GM12891 (cell line): ENCODE results near the gene NR6A1.

Experiments used
- DNase-seq: peaks from one replicate; pipeline ENCODE4 v3.0.0; 2011; ENCODE audit warnings: low spot score; ENCODE audit not compliant: insufficient read length
- FAIRE-seq: peaks from 2 replicates; lab custom pipeline; 2011; peaks lifted over from hg19 to GRCh38; lab: Jason Lieb, UNC
- PAX5 ChIP-seq: IDR thresholded peaks from 2 replicates; pipeline ENCODE4 v1.6.1; 2011; ENCODE audit warnings: low read length, moderate library complexity, mild to moderate bottlenecking; ENCODE audit not compliant: insufficient read depth, severe bottlenecking
- POLR2A ChIP-seq: IDR thresholded peaks from 2 replicates; pipeline ENCODE4 v1.6.1; 2011; ENCODE audit warnings: low read depth, low read length, control low read depth
- POLR2AphosphoS5 ChIP-seq: IDR thresholded peaks from 2 replicates; pipeline ENCODE4 v1.6.1; 2011; ENCODE audit warnings: low read depth, low read length, control low read depth
- POU2F2 ChIP-seq: IDR thresholded peaks from 2 replicates; pipeline ENCODE4 v1.6.1; 2011; ENCODE audit warnings: low read depth, mild to moderate bottlenecking, control low read depth, low read length, moderate library complexity
- SPI1 ChIP-seq: IDR thresholded peaks from 2 replicates; pipeline ENCODE4 v1.6.1; 2011; ENCODE audit warnings: low read depth, low read length, control low read depth
- TAF1 ChIP-seq: IDR thresholded peaks from 2 replicates; pipeline ENCODE4 v1.6.1; 2011; ENCODE audit warnings: low read depth, low read length, control low read depth

The NR6A1 gene

GRCh38 chr9:124696101-124696500 is 75.0 kb downstream of the NR6A1 start:
- FAIRE-seq (no peak), DNase-seq (no peak)
- TF ChIP-seq TAF1 (no peak), SPI1 (no peak), PAX5 (no peak), POU2F2 (no peak), POLR2A (no peak), POLR2AphosphoS5 (no peak)

DNA sequence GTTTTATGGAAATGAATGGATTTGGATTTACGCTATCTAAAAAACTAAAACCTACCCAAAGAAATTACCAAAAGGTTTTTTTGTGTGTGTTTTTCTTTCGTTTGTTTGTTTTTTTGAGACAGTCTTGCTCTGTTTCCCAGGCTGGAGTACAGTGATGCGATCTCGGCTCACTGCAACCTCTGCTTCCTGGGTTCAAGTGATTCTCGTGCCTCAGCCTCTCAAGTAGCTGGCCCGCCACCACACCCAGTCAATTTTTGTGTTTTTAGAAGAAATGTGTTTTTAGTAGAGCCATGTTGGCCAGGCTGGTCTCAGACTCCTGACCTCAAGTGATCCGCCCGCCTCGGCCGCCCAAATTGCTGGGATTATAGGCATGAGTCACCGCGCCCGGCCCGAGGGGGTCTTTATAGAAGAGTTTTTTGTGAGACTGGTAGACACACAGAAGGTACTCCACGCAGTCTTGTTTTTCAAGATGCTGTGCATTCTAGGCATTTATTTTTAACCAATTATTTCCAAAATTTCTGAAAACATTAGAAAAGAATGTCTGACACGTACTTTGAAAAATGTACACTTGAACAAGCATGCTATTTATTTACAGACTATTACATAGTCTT is 75.7 kb downstream of the NR6A1 start:
- DNase-seq (no peak), FAIRE-seq (no peak)
- TF ChIP-seq PAX5 (no peak), POLR2A (no peak), SPI1 (no peak), TAF1 (no peak), POU2F2 (no peak), POLR2AphosphoS5 (no peak)

GRCh38 chr9:124694414-124695279 is 76.5 kb downstream of the NR6A1 start:
- DNase-seq = no peak
- no peak for FAIRE-seq
- TF ChIP-seq PAX5 (no peak), TAF1 (no peak), SPI1 (no peak), POLR2A (no peak), POLR2AphosphoS5 (no peak), POU2F2 (no peak)

DNA sequence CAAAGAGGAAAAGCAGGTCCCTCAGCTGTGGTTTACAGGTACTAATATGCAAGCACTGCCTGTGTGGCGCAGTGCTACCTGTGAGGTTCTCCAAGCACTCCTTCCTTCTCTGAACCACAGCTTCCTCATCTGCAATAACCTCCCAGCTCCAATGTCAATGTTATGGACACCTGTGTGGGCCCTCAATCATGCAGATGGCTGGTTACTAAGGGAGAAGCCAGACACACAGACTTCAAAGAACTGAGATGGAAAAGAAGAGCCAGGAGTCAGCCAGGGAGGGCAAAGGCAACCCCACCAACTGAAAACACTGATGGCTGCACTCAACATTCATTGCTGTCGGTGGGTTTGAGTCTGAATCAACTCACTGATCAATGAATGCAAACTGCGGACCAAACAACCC is 77.7 kb downstream of the NR6A1 start:
- TF ChIP-seq TAF1 = no peak
- FAIRE-seq (no peak), DNase-seq (no peak)

DNA sequence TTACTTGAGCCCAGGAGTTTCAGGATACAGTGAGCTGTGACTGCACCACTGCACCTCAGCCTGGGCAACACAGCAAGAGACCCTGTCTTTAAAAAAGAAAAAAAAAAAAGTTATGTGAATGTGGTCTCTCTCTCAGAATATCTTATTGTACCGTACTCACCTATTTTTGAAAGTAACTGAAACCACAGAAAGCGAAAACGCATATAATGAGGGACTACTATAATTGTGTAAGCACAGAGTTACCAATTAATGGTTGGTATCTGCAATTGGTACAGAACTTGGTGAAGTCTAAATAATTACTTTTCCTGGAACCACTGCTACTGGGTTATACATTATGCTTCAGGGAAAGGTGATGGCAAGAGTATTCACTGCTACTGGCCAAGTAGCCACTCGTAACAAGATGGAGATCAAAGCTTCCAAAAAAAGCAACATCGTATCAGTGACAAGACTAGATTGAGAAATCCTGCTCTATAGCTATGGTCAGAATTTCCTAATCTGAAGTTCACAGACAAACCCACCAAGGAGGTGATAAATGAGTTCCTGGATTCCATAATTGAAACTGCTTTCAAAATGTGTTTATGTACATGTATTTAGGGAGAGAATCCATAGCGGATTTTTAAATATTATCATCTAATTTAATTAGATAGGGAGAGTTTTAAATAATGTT is 82.7 kb downstream of the NR6A1 start:
- TF ChIP-seq PAX5 = no peak
- TF ChIP-seq POU2F2 = no peak
- no peak for TF ChIP-seq SPI1
- TF ChIP-seq TAF1 = no peak
- TF ChIP-seq POLR2AphosphoS5 = no peak
- TF ChIP-seq POLR2A = no peak
- FAIRE-seq (peak; percentile 20), DNase-seq (no peak)

- no peak for TF ChIP-seq TAF1
- TF ChIP-seq POLR2AphosphoS5 = no peak
- TF ChIP-seq SPI1 = no peak
- no peak for TF ChIP-seq POLR2A
- DNase-seq = no peak
- FAIRE-seq = no peak
These were observed 84.2 kb downstream of the NR6A1 start for GRCh38 chr9:124686918-124687317.

- TF ChIP-seq POLR2A = no peak
- no peak for TF ChIP-seq POU2F2
- TF ChIP-seq TAF1 = no peak
- TF ChIP-seq POLR2AphosphoS5 = no peak
- no peak for TF ChIP-seq PAX5
- TF ChIP-seq SPI1 = no peak
- FAIRE-seq (no peak), DNase-seq (no peak)
These were observed 85.9 kb downstream of the NR6A1 start for GRCh38 chr9:124685217-124685616.

DNA sequence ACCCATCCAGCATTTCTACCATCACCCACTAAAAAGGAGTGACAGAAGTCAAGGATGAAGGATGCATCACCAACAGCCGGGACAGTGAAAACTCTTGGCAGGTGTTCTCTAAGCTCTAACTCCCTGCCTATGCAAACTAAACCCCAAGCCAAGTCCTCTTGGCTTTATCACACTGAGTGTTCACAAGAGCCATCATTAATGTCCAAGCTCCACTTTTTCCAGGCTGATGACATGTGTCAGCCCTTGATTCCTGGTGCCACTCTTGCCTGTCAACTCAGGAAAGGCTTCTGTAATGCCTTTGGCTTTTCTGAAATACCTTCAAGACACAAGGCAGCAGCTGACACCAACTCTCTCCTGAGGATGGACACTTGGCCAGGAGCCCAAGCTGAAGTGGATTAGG is 86.9 kb downstream of the NR6A1 start:
- TF ChIP-seq POLR2A = no peak
- no peak for DNase-seq
- no peak for FAIRE-seq

GRCh38 chr9:124683043-124683442 is 88.1 kb downstream of the NR6A1 start:
- no peak for TF ChIP-seq POLR2A
- FAIRE-seq = no peak

DNA sequence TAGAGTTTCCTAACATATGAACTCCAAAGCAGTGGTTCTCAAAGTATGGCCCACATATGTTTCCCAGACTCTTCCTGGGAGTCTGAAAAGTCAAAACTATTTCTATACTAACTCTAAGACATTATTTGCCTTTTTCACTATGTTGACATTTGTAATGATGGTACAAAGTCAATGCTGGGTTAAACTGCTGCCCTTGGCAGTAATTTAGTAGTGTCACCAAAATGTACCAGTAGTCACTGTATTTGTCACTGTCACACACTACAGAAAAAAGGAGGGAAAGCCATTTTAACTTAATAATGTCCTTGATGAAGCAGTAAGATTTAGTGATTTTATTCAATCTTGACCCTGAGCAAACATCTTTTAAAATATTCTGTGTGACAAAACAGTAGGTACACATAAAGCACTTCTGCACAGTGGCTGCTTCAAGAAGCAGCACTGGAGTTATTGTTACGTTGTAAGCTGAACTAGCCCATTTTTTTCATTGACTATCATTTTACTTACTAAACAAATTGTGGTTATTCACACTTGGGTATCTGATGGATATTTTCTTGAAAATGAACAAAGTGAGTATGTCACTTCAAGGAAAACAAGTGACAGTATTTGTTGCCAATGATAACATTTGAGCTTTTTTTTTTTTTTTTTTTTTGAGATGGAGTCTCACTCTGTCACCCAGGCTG is 90.3 kb downstream of the NR6A1 start:
- no peak for DNase-seq
- FAIRE-seq = no peak
- no peak for TF ChIP-seq TAF1

More at GRCh38 chr9:124683043-124683442, 88.1 kb downstream of the NR6A1 start:
- DNase-seq = no peak
